ENCODE data around the gene NLGN4X.

Gene NLGN4X

DNA sequence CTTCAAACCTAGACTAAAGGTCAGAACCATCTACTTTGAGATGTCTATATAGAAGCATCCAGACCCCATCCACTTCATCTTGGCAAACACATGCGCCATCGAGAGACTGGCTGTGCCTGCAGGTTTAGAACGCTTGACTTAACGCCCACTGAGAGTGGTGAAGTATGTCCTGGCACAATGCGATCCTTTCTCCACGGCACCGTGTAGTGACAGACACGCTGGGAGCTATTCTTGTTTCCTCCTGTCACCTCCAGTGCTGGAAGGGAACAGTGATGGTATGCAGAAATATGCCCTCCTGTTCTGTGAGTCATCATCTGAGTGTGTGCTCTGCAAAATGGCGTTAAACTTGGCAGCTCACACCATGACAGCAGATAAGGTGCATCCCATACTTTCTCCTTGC lies 330.2 kb downstream of the NLGN4X start:
- H3K27me3 ChIP-seq (ENCODE audit: insufficient read depth, low read length, poor library complexity), result no peaks in the 10 kb centered on the region
- no peak overlapping the region for H2BK120ac ChIP-seq (ENCODE audit: low read depth, low read length)
- no peak overlapping the region for H2BK15ac ChIP-seq (replicated peaks; ENCODE audit: low read depth)
- no peaks in the 10 kb centered on the region for H3K36me3 ChIP-seq (ENCODE audit: control insufficient read depth, insufficient read depth, low read length)
- H3K4ac ChIP-seq (ENCODE audit: low read depth, low read length), result no peak overlapping the region
- no CpG with 5 or more reads among the region's 9 CpGs for WGBS (ENCODE audit: extremely low coverage, insufficient coverage, low lambda C conversion rate)
- H3K23ac ChIP-seq (ENCODE audit: low read length), result peak overlapping the region; percentile 66
- H4K5ac ChIP-seq (ENCODE audit: low read length), result no peak overlapping the region
- H3K9ac ChIP-seq (ENCODE audit: low read length), result no peak overlapping the region
- no peak overlapping the region for H4K8ac ChIP-seq (ENCODE audit: low read depth, low read length)
- H3K79me2 ChIP-seq (ENCODE audit: control insufficient read depth, insufficient read depth, low read length), result no peaks in the 10 kb centered on the region
- H2AK5ac ChIP-seq (ENCODE audit: low read length), result no peak overlapping the region
- no peak overlapping the region for H3K4me3 ChIP-seq (ENCODE audit: low read length)
- no peak overlapping the region for H2BK5ac ChIP-seq (ENCODE audit: low read length)
- H3K4me1 ChIP-seq (ENCODE audit: control insufficient read depth, low read depth, low read length), result no peaks in the 10 kb centered on the region
- no peak overlapping the region for H3K4me2 ChIP-seq (ENCODE audit: low read length)
- no peak overlapping the region for H3K27ac ChIP-seq (ENCODE audit: low read depth, low read length)
- no peak for DNase-seq
- H3K18ac ChIP-seq (ENCODE audit: low read length), result no peak overlapping the region
- no peak overlapping the region for H3K56ac ChIP-seq (ENCODE audit: low read length)
- H3K79me1 ChIP-seq (ENCODE audit: low read length), result no peaks in the 10 kb centered on the region

DNA sequence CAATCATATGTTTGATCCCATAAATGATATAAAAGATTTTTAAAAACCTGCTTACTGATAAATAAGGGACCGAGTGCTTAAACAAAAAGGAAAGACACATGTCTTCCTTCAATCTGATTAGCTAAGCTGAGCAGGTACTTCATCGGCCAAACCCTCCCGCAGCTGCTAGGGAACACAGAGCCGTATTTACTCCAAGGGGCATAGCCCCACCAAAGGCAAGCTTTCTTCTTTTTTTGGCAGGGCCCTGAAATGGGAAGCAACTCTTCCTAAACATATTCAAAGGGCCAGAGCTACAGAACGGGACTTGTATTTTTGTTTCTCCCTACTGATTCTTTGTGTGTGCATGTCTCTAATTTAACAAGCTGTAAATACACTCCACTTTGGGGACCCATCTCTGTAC lies 337.3 kb downstream of the NLGN4X start:
- DNase-seq, result no peak
- Histone ChIP-seq H3K23ac (ENCODE audit: low read length) (no peak overlapping the region), H3K27ac (ENCODE audit: low read depth, low read length) (no peak overlapping the region), H2AK5ac (ENCODE audit: low read length) (no peak overlapping the region), H3K18ac (ENCODE audit: low read length) (no peak overlapping the region), H3K4ac (ENCODE audit: low read depth, low read length) (no peak overlapping the region), H3K27me3 (ENCODE audit: insufficient read depth, low read length, poor library complexity) (no peaks in the 10 kb centered on the region), H3K79me1 (ENCODE audit: low read length) (no peaks in the 10 kb centered on the region), H4K5ac (ENCODE audit: low read length) (no peak overlapping the region), H4K8ac (ENCODE audit: low read depth, low read length) (no peak overlapping the region), H2BK15ac (replicated peaks; ENCODE audit: low read depth) (no peak overlapping the region), H3K4me1 (ENCODE audit: control insufficient read depth, low read depth, low read length) (no peaks in the 10 kb centered on the region), H3K56ac (ENCODE audit: low read length) (no peak overlapping the region), H2BK5ac (ENCODE audit: low read length) (no peak overlapping the region), H3K36me3 (ENCODE audit: control insufficient read depth, insufficient read depth, low read length) (no peaks in the 10 kb centered on the region), H2BK120ac (ENCODE audit: low read depth, low read length) (no peak overlapping the region), H3K4me2 (ENCODE audit: low read length) (no peak overlapping the region), H3K4me3 (ENCODE audit: low read length) (no peak overlapping the region), H3K9ac (ENCODE audit: low read length) (no peak overlapping the region), H3K79me2 (ENCODE audit: control insufficient read depth, insufficient read depth, low read length) (no peaks in the 10 kb centered on the region)
- no CpG with 5 or more reads among the region's 5 CpGs for WGBS (ENCODE audit: extremely low coverage, insufficient coverage, low lambda C conversion rate)

DNA sequence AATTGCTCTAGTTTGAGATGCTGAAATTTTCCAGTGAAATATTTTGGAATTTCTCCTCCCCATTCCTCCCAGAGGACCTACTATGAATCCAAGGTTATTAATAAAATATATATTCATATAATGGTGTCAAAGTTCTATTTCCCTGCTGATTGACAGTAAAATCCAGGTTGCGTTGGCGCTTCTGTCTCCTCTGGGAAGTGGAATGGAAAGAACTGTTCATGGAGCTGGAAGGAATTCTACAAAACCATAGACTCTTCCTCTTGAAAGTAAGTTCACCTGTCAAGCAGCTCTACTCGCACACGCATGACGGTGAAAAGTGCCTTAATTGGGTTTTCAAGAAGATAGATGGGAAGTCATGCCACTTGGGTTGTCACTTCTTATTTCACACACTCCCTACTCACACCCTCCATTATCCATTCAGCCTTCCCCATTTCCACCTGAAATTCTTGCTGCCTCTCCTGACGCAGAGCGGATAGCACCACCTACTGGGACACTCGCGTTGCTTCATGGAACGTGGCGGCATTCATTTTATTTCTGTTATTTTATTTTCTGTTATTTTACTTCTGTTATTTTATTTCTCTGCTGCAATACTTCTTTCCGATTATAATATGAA lies 351.6 kb downstream of the NLGN4X start:
- no peak overlapping the region for H2BK5ac ChIP-seq (ENCODE audit: low read length)
- H2AK5ac ChIP-seq (ENCODE audit: low read length), result no peak overlapping the region
- no peaks in the 10 kb centered on the region for H3K79me1 ChIP-seq (ENCODE audit: low read length)
- H3K9ac ChIP-seq (ENCODE audit: low read length), result no peak overlapping the region
- H3K27me3 ChIP-seq (ENCODE audit: insufficient read depth, low read length, poor library complexity), result no peaks in the 10 kb centered on the region
- H4K5ac ChIP-seq (ENCODE audit: low read length), result no peak overlapping the region
- peak overlapping the region; percentile 86 for H4K8ac ChIP-seq (ENCODE audit: low read depth, low read length)
- no peak overlapping the region for H3K56ac ChIP-seq (ENCODE audit: low read length)
- H3K4ac ChIP-seq (ENCODE audit: low read depth, low read length), result no peak overlapping the region
- no peak overlapping the region for H3K4me2 ChIP-seq (ENCODE audit: low read length)
- no peak overlapping the region for H3K27ac ChIP-seq (ENCODE audit: low read depth, low read length)
- H3K36me3 ChIP-seq (ENCODE audit: control insufficient read depth, insufficient read depth, low read length), result no peaks in the 10 kb centered on the region
- H2BK120ac ChIP-seq (ENCODE audit: low read depth, low read length), result no peak overlapping the region
- no peaks in the 10 kb centered on the region for H3K4me1 ChIP-seq (ENCODE audit: control insufficient read depth, low read depth, low read length)
- H3K18ac ChIP-seq (ENCODE audit: low read length), result no peak overlapping the region
- H3K79me2 ChIP-seq (ENCODE audit: control insufficient read depth, insufficient read depth, low read length), result no peaks in the 10 kb centered on the region
- no peak overlapping the region for H3K23ac ChIP-seq (ENCODE audit: low read length)
- no CpG with 5 or more reads among the region's 12 CpGs for WGBS (ENCODE audit: extremely low coverage, insufficient coverage, low lambda C conversion rate)
- no peak overlapping the region for H2BK15ac ChIP-seq (replicated peaks; ENCODE audit: low read depth)
- no peak overlapping the region for H3K4me3 ChIP-seq (ENCODE audit: low read length)
- DNase-seq, result peak; percentile 47

DNA sequence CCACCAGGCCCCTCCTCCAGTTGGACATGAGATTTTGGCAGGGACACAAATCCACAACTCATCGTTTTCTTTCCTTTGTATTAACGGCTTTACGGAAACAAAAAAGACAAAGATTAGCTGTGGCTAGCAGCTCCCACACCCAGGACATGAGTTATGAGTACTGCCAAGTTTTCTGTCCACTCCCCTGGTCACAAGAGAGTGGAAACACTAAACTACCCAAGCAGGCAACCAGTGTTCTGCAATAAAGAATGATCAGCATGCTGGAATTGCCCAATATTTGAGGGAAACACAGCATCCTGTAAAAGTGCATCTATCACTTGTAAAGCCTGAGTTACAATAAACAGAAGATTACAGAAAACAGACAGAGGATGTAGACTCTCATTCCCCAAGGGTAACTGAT lies 358.4 kb downstream of the NLGN4X start:
- H4K5ac ChIP-seq (ENCODE audit: low read length), result no peak overlapping the region
- no peak overlapping the region for H3K18ac ChIP-seq (ENCODE audit: low read length)
- H3K23ac ChIP-seq (ENCODE audit: low read length), result no peak overlapping the region
- no peak overlapping the region for H2BK120ac ChIP-seq (ENCODE audit: low read depth, low read length)
- no peak overlapping the region for H2BK5ac ChIP-seq (ENCODE audit: low read length)
- no peak overlapping the region for H3K4me2 ChIP-seq (ENCODE audit: low read length)
- no peak overlapping the region for H3K9ac ChIP-seq (ENCODE audit: low read length)
- H2AK5ac ChIP-seq (ENCODE audit: low read length), result no peak overlapping the region
- no peaks in the 10 kb centered on the region for H3K79me1 ChIP-seq (ENCODE audit: low read length)
- no peaks in the 10 kb centered on the region for H3K4me1 ChIP-seq (ENCODE audit: control insufficient read depth, low read depth, low read length)
- no peak overlapping the region for H4K8ac ChIP-seq (ENCODE audit: low read depth, low read length)
- H3K56ac ChIP-seq (ENCODE audit: low read length), result no peak overlapping the region
- DNase-seq, result no peak
- no CpG with 5 or more reads among the region's 3 CpGs for WGBS (ENCODE audit: extremely low coverage, insufficient coverage, low lambda C conversion rate)
- no peak overlapping the region for H3K4ac ChIP-seq (ENCODE audit: low read depth, low read length)
- H3K36me3 ChIP-seq (ENCODE audit: control insufficient read depth, insufficient read depth, low read length), result no peaks in the 10 kb centered on the region
- H3K27me3 ChIP-seq (ENCODE audit: insufficient read depth, low read length, poor library complexity), result no peaks in the 10 kb centered on the region
- H3K79me2 ChIP-seq (ENCODE audit: control insufficient read depth, insufficient read depth, low read length), result no peaks in the 10 kb centered on the region
- no peak overlapping the region for H3K27ac ChIP-seq (ENCODE audit: low read depth, low read length)
- no peak overlapping the region for H2BK15ac ChIP-seq (replicated peaks; ENCODE audit: low read depth)
- H3K4me3 ChIP-seq (ENCODE audit: low read length), result no peak overlapping the region

DNA sequence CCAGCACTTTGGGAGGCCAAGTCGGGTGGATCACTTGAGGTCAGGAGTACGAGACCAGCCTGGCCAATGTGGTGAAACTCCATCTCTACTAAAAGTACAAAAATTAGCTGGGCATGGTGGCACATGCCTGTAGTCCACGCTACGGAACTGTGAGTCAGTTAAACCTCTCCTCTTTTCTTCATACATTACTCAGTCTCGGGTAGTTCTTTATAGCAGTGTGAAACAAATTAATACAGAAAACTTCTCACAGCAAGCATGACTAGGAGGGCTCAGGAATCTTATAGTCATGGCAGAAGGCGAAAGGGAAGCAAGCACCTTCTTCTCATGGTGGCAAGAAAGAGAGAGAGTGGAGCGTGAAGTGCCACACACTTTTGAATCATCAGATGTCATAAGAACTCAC lies 358.9 kb downstream of the NLGN4X start:
- H3K18ac ChIP-seq (ENCODE audit: low read length), result no peak overlapping the region
- H2BK120ac ChIP-seq (ENCODE audit: low read depth, low read length), result no peak overlapping the region
- H3K79me1 ChIP-seq (ENCODE audit: low read length), result no peaks in the 10 kb centered on the region
- H3K27ac ChIP-seq (ENCODE audit: low read depth, low read length), result no peak overlapping the region
- H3K23ac ChIP-seq (ENCODE audit: low read length), result no peak overlapping the region
- H3K4me2 ChIP-seq (ENCODE audit: low read length), result no peak overlapping the region
- no peak overlapping the region for H2BK15ac ChIP-seq (replicated peaks; ENCODE audit: low read depth)
- H3K9ac ChIP-seq (ENCODE audit: low read length), result no peak overlapping the region
- no peak overlapping the region for H4K8ac ChIP-seq (ENCODE audit: low read depth, low read length)
- WGBS (ENCODE audit: extremely low coverage, insufficient coverage, low lambda C conversion rate), result no CpG with 5 or more reads among the region's 7 CpGs
- no peak overlapping the region for H2AK5ac ChIP-seq (ENCODE audit: low read length)
- no peaks in the 10 kb centered on the region for H3K36me3 ChIP-seq (ENCODE audit: control insufficient read depth, insufficient read depth, low read length)
- no peak overlapping the region for H3K4me3 ChIP-seq (ENCODE audit: low read length)
- no peaks in the 10 kb centered on the region for H3K4me1 ChIP-seq (ENCODE audit: control insufficient read depth, low read depth, low read length)
- no peak overlapping the region for H4K5ac ChIP-seq (ENCODE audit: low read length)
- no peak overlapping the region for H2BK5ac ChIP-seq (ENCODE audit: low read length)
- H3K56ac ChIP-seq (ENCODE audit: low read length), result no peak overlapping the region
- no peak overlapping the region for H3K4ac ChIP-seq (ENCODE audit: low read depth, low read length)
- no peak for DNase-seq
- H3K79me2 ChIP-seq (ENCODE audit: control insufficient read depth, insufficient read depth, low read length), result no peaks in the 10 kb centered on the region
- H3K27me3 ChIP-seq (ENCODE audit: insufficient read depth, low read length, poor library complexity), result no peaks in the 10 kb centered on the region

DNA sequence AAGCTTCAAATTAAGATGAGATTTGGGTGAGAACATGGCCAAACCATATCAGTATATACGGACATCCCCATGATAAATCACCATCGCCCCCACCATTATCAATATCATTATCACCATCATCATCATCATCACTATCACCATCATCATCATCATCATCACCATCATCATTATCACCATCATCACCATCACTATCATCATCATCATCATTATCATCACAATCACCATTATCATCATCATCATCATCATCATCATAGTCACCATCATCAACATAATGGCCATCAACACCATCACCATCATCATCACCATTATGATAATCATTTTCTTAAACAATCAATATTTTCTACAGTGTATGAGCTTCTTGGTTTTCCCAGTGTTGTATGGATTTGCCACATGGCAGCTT lies 360.9 kb downstream of the NLGN4X start:
- no peak overlapping the region for H3K4me3 ChIP-seq (ENCODE audit: low read length)
- H3K4ac ChIP-seq (ENCODE audit: low read depth, low read length), result no peak overlapping the region
- H3K18ac ChIP-seq (ENCODE audit: low read length), result no peak overlapping the region
- H3K56ac ChIP-seq (ENCODE audit: low read length), result no peak overlapping the region
- H4K5ac ChIP-seq (ENCODE audit: low read length), result no peak overlapping the region
- no peak for DNase-seq
- H3K27me3 ChIP-seq (ENCODE audit: insufficient read depth, low read length, poor library complexity), result no peaks in the 10 kb centered on the region
- H3K27ac ChIP-seq (ENCODE audit: low read depth, low read length), result no peak overlapping the region
- H4K8ac ChIP-seq (ENCODE audit: low read depth, low read length), result no peak overlapping the region
- no peak overlapping the region for H3K9ac ChIP-seq (ENCODE audit: low read length)
- no peak overlapping the region for H2BK15ac ChIP-seq (replicated peaks; ENCODE audit: low read depth)
- H3K4me2 ChIP-seq (ENCODE audit: low read length), result no peak overlapping the region
- H3K79me2 ChIP-seq (ENCODE audit: control insufficient read depth, insufficient read depth, low read length), result no peaks in the 10 kb centered on the region
- no peak overlapping the region for H2AK5ac ChIP-seq (ENCODE audit: low read length)
- H2BK120ac ChIP-seq (ENCODE audit: low read depth, low read length), result no peak overlapping the region
- H2BK5ac ChIP-seq (ENCODE audit: low read length), result no peak overlapping the region
- WGBS (ENCODE audit: extremely low coverage, insufficient coverage, low lambda C conversion rate), result no CpG with 5 or more reads among the region's 2 CpGs
- no peak overlapping the region for H3K23ac ChIP-seq (ENCODE audit: low read length)
- H3K36me3 ChIP-seq (ENCODE audit: control insufficient read depth, insufficient read depth, low read length), result no peaks in the 10 kb centered on the region
- H3K79me1 ChIP-seq (ENCODE audit: low read length), result no peaks in the 10 kb centered on the region
- H3K4me1 ChIP-seq (ENCODE audit: control insufficient read depth, low read depth, low read length), result no peaks in the 10 kb centered on the region
